CD4-positive, alpha-beta T cell treated with Interleukin-12 subunit alpha and Interleukin-12 subunit beta, for 1 hour (primary cell): Measurements from ENCODE around the gene NPY.

ENCODE experiments used
- DNase-seq: peaks from one replicate; pipeline ENCODE4 v3.0.0-alpha.2; 2020

The NPY gene

DNA sequence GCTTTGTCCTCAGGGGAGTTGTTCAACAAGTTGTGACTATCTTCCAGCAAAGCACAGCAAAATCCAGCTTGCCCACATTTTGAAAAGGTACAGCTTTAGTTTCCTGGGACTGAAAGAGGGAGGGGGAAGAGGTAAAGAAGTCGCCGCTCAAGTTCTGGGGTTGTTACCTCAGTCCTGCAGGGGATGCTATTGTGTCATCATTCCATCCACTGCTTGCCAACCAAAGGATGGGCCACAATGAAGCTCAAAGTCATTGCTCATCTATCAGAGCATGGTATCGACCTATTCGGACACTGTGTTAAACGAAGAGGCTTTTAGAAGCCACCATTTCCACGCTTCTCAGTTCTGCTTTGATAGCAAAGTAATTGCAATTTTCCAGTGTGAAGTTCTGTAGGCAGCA is 34.3 kb downstream of the NPY start:
- no peak for DNase-seq

- DNase-seq = no peak
Measured at GRCh38 chr7:24319209-24319608, 35.2 kb downstream of the NPY start.

GRCh38 chr7:24323961-24324480 is 40.0 kb downstream of the NPY start:
- no peak for DNase-seq

GRCh38 chr7:24325708-24326107 is 41.7 kb downstream of the NPY start:
- no peak for DNase-seq

GRCh38 chr7:24328050-24328449 is 44.1 kb downstream of the NPY start:
- DNase-seq = no peak

GRCh38 chr7:24328894-24329293 is 44.9 kb downstream of the NPY start:
- no peak for DNase-seq

DNA sequence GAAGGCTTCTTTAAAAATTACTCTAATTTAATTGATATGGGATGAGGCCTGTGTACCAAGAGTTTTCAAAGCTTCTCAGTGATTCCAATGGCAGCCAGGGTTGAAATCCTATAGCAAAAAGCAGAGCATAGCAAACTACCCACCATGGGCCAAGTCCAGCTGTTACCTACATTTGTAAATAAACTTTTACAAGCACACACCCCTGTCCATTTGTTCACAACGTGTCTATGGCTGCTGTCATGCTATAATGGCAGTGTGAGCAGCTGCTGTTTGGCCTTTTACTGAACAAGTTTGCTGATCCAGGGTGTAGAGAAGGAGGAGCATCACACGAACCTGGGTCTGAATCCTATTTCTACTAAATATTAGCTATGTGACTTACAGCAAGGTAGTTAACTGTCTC is 50.0 kb downstream of the NPY start:
- no peak for DNase-seq

- DNase-seq = no peak
Measured at GRCh38 chr7:24334627-24335026, 50.6 kb downstream of the NPY start.

DNA sequence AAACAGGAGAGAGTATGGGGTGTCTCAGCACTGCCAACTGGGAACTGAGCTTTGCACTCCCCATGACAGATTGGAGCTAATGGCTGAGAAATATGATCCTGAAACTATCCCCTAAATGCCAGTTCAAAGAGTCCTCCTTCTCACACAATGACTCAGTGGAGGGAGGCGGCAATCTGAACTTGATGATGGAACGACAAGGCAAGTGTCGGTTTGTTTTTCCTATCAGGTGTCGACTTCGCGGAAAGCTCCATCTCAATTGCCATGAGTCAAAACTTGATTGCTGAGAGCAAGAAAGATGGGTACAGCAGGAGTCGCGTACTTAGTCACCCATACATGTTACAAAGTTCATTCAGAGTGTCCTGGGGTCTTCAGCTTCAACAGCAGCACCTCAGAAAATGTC is 52.5 kb downstream of the NPY start:
- no peak for DNase-seq

GRCh38 chr7:24337180-24337579 is 53.2 kb downstream of the NPY start:
- DNase-seq = no peak

DNA sequence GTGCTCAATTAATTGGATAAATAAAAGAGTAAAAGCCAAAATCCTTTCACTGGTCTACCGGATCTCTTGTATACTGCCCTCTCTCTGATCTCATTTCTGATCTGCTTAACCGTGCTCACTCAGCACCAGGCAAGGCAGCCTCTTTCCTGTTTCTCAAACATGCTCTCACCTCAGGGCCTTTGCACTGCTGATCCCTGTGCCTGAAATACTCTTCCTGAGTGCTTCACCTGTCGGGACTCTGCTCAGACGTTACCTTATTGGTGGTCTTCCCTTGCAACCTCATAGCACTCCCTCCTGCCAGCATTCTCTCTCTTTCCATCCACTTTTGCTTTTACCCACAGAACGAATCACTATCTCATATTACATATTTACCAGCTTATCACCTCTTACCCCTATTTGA is 55.6 kb downstream of the NPY start:
- no peak for DNase-seq

DNA sequence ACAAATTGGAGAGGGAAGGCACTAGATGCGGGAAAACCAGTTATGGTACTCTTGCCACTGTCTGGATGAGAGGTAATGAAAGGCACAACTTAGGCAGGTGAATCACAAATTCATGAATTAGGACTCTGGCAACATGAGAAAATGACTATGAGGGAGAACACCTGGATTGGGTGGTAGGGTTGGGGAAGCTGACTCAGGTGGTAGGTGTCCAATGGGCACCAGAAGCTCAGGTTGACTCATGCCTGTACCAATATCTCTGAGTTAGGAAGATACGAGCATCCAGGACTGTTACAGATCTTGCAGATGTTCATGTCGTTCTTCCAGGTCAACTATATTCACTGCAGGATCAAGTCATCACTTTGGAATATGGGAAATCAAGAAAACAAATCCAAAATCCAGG is 56.7 kb downstream of the NPY start:
- no peak for DNase-seq
